GM21526 (cell line): Measurements from ENCODE around the gene TCF3.
"Not testable (repeated sequence)": the region's sequence is repeated elsewhere in the genome, so short reads cannot be mapped to it uniquely, and the experiment has no call there.

ENCODE experiments used
- ATAC-seq: cut with Tn5 transposase; IDR thresholded peaks from one replicate; pipeline ENCODE4 v1.9.1; 2021; ENCODE audit warnings: moderate library complexity; ENCODE audit not compliant: unreplicated experiment, low FRiP score

Gene TCF3

GRCh38 chr19:1673645-1674292, 21.4 kb upstream of the TCF3 start:
- ATAC-seq = no peak

- no peak for ATAC-seq
Observed at GRCh38 chr19:1672769-1673644, 20.6 kb upstream of the TCF3 start.

- ATAC-seq = no peak
Observed at GRCh38 chr19:1672038-1672768, 19.8 kb upstream of the TCF3 start.

GRCh38 chr19:1671716-1672037, 19.3 kb upstream of the TCF3 start:
- no peak for ATAC-seq

- ATAC-seq = not testable (repeated sequence)
Observed at GRCh38 chr19:1670747-1671146, 18.3 kb upstream of the TCF3 start.

GRCh38 chr19:1668486-1669270, 16.3 kb upstream of the TCF3 start:
- ATAC-seq = no peak

GRCh38 chr19:1668048-1668485, 15.7 kb upstream of the TCF3 start:
- no peak for ATAC-seq

- ATAC-seq = no peak
Observed at GRCh38 chr19:1665565-1666047, 13.2 kb upstream of the TCF3 start.

- no peak for ATAC-seq
Observed at GRCh38 chr19:1663852-1664251, 11.4 kb upstream of the TCF3 start.

GRCh38 chr19:1663227-1663626, 10.8 kb upstream of the TCF3 start:
- ATAC-seq = not testable (repeated sequence)

GRCh38 chr19:1661995-1662394, 9.6 kb upstream of the TCF3 start:
- no peak for ATAC-seq

- no peak for ATAC-seq
Observed at GRCh38 chr19:1659084-1659427, 6.6 kb upstream of the TCF3 start.

- no peak for ATAC-seq
Observed at GRCh38 chr19:1658150-1659083, 6.0 kb upstream of the TCF3 start.

- no peak for ATAC-seq
Observed at GRCh38 chr19:1657746-1658145, 5.3 kb upstream of the TCF3 start.

GRCh38 chr19:1656988-1657536, 4.6 kb upstream of the TCF3 start:
- ATAC-seq = no peak

- ATAC-seq = no peak
Observed at GRCh38 chr19:1655987-1656608, 3.7 kb upstream of the TCF3 start.

- ATAC-seq = no peak
Observed at GRCh38 chr19:1655131-1655981, 2.9 kb upstream of the TCF3 start.
